ENCODE measurements around the gene TOX4. TPM values are rescaled to one million over a fixed set of nuclear protein-coding genes. Genes with fewer than 3 reads are reported as not detected.
"Not testable (repeated sequence)": the region's sequence is repeated elsewhere in the genome, so short reads cannot be mapped to it uniquely, and the experiment has no call there.

Gene TOX4
- polyA plus RNA-seq, 3 donors, result 19.3 to 44.7 (median 23.2) TPM

GRCh38 chr14:21526672-21527317 is 49.8 kb downstream of the TOX4 start:
- 16 to 19% (median 17%) methylated on average over 13 of the region's 13 CpGs for WGBS, 3 donors
- no peak overlapping the region for H3K27ac ChIP-seq (ENCODE audit: low read depth, low read length)

DNA sequence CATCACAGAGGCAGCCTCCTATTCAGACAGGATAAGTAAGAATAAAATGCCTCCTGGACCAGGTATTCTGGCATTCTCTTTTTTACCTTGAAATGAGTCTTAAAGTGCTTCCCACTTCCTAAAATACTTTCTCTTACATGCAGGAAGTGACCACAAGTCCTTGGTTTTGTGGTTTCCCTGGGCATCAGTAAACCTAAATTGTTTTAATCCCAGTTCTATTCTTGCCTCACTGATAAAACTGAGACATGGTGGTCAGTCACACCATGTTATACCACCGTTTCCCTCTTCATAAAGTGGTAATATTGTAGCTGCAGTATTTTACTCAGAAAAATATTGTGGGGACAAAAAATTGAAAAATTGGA is 50.3 kb downstream of the TOX4 start:
- H3K27ac ChIP-seq (ENCODE audit: low read depth, low read length), result no peak overlapping the region
- 30 to 57% (median 41%) methylated on average over 1 of the region's 1 CpG for WGBS, 3 donors

- WGBS, 3 donors, result 69 to 74% (median 70%) methylated on average over 4 of the region's 4 CpGs
- H3K27ac ChIP-seq (ENCODE audit: low read depth, low read length), result no peak overlapping the region
Observed at GRCh38 chr14:21528381-21529348, 51.7 kb downstream of the TOX4 start.

- H3K27ac ChIP-seq (ENCODE audit: low read depth, low read length), result no peak overlapping the region
- 93 to 100% (median 98%) methylated on average over 1 of the region's 1 CpG for WGBS, 3 donors
Observed at GRCh38 chr14:21529515-21529914, 52.5 kb downstream of the TOX4 start.

DNA sequence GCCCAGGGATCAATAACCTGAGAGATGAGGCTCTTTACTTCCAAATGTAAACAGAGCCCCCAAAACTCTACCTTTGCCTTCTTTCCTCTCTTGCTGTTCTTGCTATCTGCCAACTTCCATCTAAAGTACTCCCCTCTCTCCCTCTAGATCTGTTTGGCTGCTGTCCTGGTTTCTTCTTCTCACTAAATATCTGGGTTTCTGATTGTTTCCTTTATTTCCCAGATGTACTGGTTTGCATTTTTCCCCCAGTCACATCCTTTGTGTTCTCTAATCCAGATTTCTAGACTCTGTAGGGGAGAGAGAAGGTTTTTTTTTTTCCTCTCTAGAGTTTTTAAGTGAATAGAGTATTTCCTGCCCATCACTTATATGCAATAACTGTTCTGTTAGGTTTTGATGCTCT is 56.3 kb downstream of the TOX4 start:
- no peak overlapping the region for H3K27ac ChIP-seq (ENCODE audit: low read depth, low read length)

DNA sequence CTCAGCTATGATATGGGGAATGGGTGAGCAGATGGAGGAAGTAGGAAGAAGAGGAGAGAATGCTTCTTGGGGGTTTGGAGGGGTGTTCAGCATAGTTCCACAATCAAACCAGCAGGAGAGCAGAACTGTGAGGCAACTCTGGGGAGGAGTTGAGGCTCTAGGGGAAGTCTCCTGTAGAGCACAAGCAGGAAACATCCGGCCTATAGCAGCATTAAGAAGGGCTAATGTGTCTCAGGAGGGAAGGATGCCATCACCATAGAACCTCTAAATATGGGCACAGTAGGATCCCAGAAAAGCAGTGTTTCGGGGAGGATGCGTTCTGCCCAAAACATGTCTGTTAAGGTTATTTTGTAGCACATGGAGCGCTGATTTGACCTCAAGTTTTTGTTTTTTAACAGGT is 57.6 kb downstream of the TOX4 start:
- H3K27ac ChIP-seq (ENCODE audit: low read depth, low read length), result no peak overlapping the region
- WGBS, 3 donors, result 59 to 80% (median 67%) methylated on average over 4 of the region's 4 CpGs

DNA sequence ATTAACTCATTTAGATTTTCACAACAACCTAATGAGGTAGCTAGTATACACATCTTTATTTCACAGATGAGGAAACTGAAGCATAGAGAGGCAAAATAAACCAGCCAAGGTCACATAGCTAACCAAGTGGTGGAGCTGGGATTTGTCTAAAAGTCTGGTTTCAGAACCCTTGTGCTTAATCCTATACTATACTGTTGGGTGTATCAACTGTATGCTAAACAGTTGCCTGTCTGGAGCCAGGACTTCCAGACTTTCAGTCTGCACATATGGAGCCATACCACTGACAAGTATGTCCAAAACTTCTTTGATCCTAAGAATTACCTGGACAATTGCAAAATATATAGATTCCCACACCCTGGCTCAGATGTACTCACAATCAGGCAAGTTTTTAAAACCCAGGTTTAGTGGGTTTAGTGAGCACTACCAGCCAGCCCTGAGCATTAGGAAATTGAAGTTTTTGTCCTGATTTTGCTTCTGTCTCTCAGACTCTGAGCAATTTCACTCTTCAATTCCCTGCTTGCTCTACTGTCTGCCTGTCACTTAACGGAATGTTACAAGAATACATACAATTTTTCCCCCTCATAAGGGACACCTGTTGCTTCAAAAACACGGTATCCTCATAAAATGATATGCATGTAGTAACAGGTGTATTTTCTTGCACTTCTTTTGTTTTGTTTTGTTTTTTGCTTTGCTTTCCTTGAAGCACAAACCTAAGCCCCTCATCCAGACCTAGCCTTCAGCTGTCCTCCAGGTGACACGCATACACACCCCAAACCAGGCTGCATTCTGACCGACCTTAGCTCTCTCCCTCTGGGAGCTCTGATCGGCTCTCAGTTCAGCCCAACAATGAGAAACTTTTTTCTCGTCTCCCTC is 58.8 kb downstream of the TOX4 start:
- WGBS, 3 donors, result 27 to 40% (median 33%) methylated on average over 6 of the region's 6 CpGs
- H3K27ac ChIP-seq (ENCODE audit: low read depth, low read length), result no peak overlapping the region

GRCh38 chr14:21536418-21537089 is 59.6 kb downstream of the TOX4 start:
- 4 to 9% (median 4%) methylated on average over 25 of the region's 25 CpGs for WGBS, 3 donors
- H3K27ac ChIP-seq (ENCODE audit: low read depth, low read length), result no peak overlapping the region

DNA sequence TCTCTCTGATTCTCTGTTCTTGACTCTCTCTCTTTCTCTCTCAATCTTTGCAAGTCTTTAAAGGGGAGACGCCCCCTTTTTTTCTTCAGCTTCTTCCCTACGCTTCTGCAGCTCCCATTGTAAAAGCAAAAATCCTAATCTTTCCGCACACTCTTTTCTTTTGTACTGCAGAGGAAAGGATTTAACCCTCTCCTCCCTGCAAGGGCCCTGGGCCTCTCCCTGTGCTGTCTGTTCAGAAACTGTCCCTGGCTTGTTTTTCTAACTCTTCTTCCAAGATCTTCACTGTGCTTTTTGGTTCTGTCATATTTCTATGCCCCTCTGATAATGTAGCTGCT is 60.1 kb downstream of the TOX4 start:
- 12 to 32% (median 19%) methylated on average over 3 of the region's 3 CpGs for WGBS, 3 donors
- no peak overlapping the region for H3K27ac ChIP-seq (ENCODE audit: low read depth, low read length)

DNA sequence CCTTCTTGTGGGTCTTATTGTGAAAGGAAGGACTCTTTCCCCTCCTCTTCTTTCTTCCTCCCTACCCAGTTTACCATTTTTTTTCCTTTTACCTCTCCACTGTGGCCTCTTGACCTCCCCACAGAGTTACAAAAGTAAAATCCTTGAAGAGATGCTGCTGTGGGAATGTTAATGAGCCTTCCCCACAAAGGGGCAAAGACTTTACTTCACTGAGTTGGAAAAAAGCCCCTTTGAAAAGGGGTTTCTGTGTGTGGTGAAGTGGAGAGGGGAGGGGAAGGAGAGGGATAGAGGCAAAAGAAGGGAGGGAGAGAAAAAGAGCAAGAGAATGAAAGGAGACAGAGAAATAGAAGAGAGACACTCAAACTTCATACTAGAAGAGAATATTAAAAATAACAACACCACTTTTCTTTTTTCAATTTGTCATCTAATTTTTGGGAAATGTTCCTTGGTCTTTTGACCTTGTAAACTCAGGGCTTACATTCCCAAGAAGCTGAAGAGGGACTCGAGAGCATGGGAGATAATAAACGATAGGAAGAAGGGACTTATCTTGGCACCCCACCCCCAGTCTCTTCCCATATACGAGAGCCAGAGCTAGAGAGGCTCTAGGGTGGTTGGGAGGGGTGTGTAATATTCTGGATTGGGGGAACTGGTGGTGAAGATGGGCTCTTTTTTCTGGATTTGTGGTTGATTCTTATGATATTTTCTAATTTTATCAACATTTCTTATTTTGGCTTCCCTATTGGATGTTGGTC is 62.4 kb downstream of the TOX4 start:
- WGBS, 3 donors, result 30 to 37% (median 34%) methylated on average over 3 of the region's 3 CpGs

DNA sequence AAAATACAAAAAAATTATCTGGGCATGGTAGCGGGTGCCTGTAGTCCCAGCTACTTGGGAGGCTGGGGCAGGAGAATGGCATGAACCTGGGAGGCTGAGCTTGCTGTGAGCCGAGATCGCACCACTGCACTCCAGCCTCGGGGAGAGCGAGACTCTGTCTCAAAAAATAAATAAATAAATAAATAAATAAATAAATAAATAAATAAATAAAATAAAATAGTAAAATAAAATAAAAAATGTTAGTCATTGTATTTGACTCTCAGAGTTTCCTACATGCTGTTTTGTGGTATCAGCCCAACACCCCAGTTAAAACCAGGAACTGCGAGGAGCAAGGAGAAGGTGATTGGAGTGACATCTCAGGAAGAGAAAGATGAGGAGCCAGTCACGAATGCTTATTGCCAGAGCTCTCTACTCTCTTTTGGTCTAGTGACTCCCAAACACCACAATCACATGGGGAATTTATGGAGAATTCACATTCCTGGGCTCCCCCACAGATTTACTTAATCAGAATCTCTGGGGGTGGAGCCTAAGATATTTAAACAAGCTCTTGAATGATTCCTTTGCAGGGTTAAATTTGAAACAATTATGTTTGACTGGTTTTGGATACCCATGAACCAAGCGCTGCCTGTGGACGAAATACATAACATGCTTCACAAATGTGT is 64.5 kb downstream of the TOX4 start:
- H3K27ac ChIP-seq (ENCODE audit: low read depth, low read length), result no peak overlapping the region
- WGBS, 3 donors, result 86 to 90% (median 90%) methylated on average over 9 of the region's 9 CpGs

More for the DNA sequence above, 62.4 kb downstream of the TOX4 start:
- H3K27ac ChIP-seq (ENCODE audit: low read depth, low read length), result no peak overlapping the region

GRCh38 chr14:21543521-21543960 is 66.5 kb downstream of the TOX4 start:
- H3K27ac ChIP-seq (ENCODE audit: low read depth, low read length), result no peak overlapping the region
- 35 to 53% (median 46%) methylated on average over 7 of the region's 7 CpGs for WGBS, 3 donors

GRCh38 chr14:21543963-21544362 is 67.0 kb downstream of the TOX4 start:
- 52 to 55% (median 54%) methylated on average over 5 of the region's 5 CpGs for WGBS, 3 donors
- no peak overlapping the region for H3K27ac ChIP-seq (ENCODE audit: low read depth, low read length)

GRCh38 chr14:21544588-21544987 is 67.6 kb downstream of the TOX4 start:
- not testable (repeated sequence) for H3K27ac ChIP-seq (ENCODE audit: low read depth, low read length)
- 87 to 90% (median 87%) methylated on average over 5 to 7 of the region's 7 CpGs for WGBS, 3 donors
